ENCODE results near the gene ZNF74. TPM values are rescaled to one million over a fixed set of nuclear protein-coding genes. Genes with fewer than 3 reads are reported as not detected.

The ZNF74 gene
- total and polyA plus RNA-seq, 2 experiments from 2014 or later: 15.6 to 17.9 TPM

- Histone ChIP-seq H2AFZ (no peak overlapping the region), H3K4me2 (no peak overlapping the region), H3K4me1 (ENCODE audit: insufficient read depth) (no peaks in the 10 kb centered on the region), H4K20me1 (ENCODE audit: insufficient read depth, poor library complexity, severe bottlenecking) (no peaks in the 10 kb centered on the region), H3K79me2 (peaks cover 5% of the 10 kb centered on the region), H3K27ac (no peak overlapping the region), H3K9me3 (ENCODE audit: low read depth) (no peaks in the 10 kb centered on the region), H3K9me2 (replicated peaks; ENCODE audit: insufficient read depth) (no peaks in the 10 kb centered on the region), H3K36me3 (replicated peaks; ENCODE audit: insufficient read depth, low read depth) (no peaks in the 10 kb centered on the region), H3K27me3 (no peaks in the 10 kb centered on the region), H3K4me3 (no peak overlapping the region)
- DNase-seq (ENCODE audit: low spot score): no peak
- TF ChIP-seq EZH2phosphoT487 (IDR thresholded peaks at IDR 0.05; ENCODE audit: low read depth, severe bottlenecking, unreplicated experiment): no peak
- no peak for TF ChIP-seq EZH2 (IDR thresholded peaks at IDR 0.05; ENCODE audit: borderline replicate concordance)
- TF ChIP-seq CTCF (IDR thresholded peaks at IDR 0.05; ENCODE audit: poor library complexity): no peak
- 97% methylated on average over 27 of the region's 45 CpGs for WGBS (ENCODE audit: low lambda C conversion rate, missing lambda C conversion rate)
These were observed 11.5 kb downstream of the ZNF74 start for GRCh38 chr22:20405291-20405930.

DNA sequence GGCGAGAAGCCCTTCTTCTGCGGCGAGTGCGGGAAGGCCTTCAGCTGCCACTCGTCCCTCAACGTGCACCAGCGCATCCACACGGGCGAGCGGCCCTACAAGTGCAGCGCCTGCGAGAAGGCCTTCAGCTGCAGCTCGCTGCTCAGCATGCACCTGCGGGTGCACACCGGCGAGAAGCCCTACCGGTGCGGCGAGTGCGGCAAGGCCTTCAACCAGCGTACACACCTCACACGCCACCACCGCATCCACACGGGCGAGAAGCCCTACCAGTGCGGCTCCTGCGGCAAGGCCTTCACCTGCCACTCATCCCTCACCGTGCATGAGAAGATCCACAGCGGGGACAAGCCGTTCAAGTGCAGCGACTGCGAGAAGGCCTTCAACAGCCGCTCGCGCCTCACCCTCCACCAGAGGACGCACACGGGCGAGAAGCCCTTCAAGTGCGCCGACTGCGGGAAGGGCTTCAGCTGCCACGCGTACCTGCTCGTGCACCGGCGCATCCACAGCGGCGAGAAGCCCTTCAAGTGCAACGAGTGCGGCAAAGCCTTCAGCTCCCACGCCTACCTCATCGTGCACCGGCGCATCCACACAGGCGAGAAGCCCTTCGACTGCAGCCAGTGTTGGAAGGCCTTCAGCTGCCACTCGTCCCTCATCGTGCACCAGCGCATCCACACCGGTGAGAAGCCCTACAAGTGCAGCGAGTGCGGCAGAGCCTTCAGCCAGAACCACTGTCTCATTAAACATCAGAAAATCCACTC is 12.2 kb downstream of the ZNF74 start:
- no peaks in the 10 kb centered on the region for H4K20me1 ChIP-seq (ENCODE audit: insufficient read depth, poor library complexity, severe bottlenecking)
- no peaks in the 10 kb centered on the region for H3K4me1 ChIP-seq (ENCODE audit: insufficient read depth)
- H3K4me2 ChIP-seq: no peak overlapping the region
- TF ChIP-seq EZH2phosphoT487 (IDR thresholded peaks at IDR 0.05; ENCODE audit: low read depth, severe bottlenecking, unreplicated experiment) (no peak), CTCF (IDR thresholded peaks at IDR 0.05; ENCODE audit: poor library complexity) (no peak), EZH2 (IDR thresholded peaks at IDR 0.05; ENCODE audit: borderline replicate concordance) (no peak)
- WGBS (ENCODE audit: low lambda C conversion rate, missing lambda C conversion rate): 98% methylated on average over 60 of the region's 62 CpGs
- H3K4me3 ChIP-seq: no peak overlapping the region
- H3K9me3 ChIP-seq (ENCODE audit: low read depth): no peaks in the 10 kb centered on the region
- H3K27me3 ChIP-seq: no peaks in the 10 kb centered on the region
- no peaks in the 10 kb centered on the region for H3K36me3 ChIP-seq (replicated peaks; ENCODE audit: insufficient read depth, low read depth)
- no peak for DNase-seq (ENCODE audit: low spot score)
- no peak overlapping the region for H2AFZ ChIP-seq
- no peaks in the 10 kb centered on the region for H3K9me2 ChIP-seq (replicated peaks; ENCODE audit: insufficient read depth)
- no peaks in the 10 kb centered on the region for H3K79me2 ChIP-seq
- H3K27ac ChIP-seq: no peak overlapping the region

- no peaks in the 10 kb centered on the region for H3K4me1 ChIP-seq (ENCODE audit: insufficient read depth)
- H3K4me3 ChIP-seq: no peak overlapping the region
- H4K20me1 ChIP-seq (ENCODE audit: insufficient read depth, poor library complexity, severe bottlenecking): no peaks in the 10 kb centered on the region
- H3K27ac ChIP-seq: no peak overlapping the region
- no peak overlapping the region for H2AFZ ChIP-seq
- DNase-seq (ENCODE audit: low spot score): no peak
- no peaks in the 10 kb centered on the region for H3K9me2 ChIP-seq (replicated peaks; ENCODE audit: insufficient read depth)
- no peaks in the 10 kb centered on the region for H3K27me3 ChIP-seq
- H3K36me3 ChIP-seq (replicated peaks; ENCODE audit: insufficient read depth, low read depth): no peaks in the 10 kb centered on the region
- no peaks in the 10 kb centered on the region for H3K9me3 ChIP-seq (ENCODE audit: low read depth)
- no peak overlapping the region for H3K4me2 ChIP-seq
- 96% methylated on average over 13 of the region's 13 CpGs for WGBS (ENCODE audit: low lambda C conversion rate, missing lambda C conversion rate)
- H3K79me2 ChIP-seq: no peaks in the 10 kb centered on the region
- TF ChIP-seq EZH2phosphoT487 (IDR thresholded peaks at IDR 0.05; ENCODE audit: low read depth, severe bottlenecking, unreplicated experiment): no peak
- TF ChIP-seq CTCF (IDR thresholded peaks at IDR 0.05; ENCODE audit: poor library complexity): no peak
These were observed 12.9 kb downstream of the ZNF74 start for GRCh38 chr22:20406686-20407408.
